A549 (cell line): Measurements from ENCODE around the gene NEK11.

Experiments used
- JUNB ChIP-seq: fragments of >200 bp; sonication (Bioruptor Twin); formaldehyde crosslinking; IDR thresholded peaks from 2 replicates; pipeline ENCODE4 v1.6.1; 2016
- POLR2A ChIP-seq: IDR thresholded peaks from 2 replicates; pipeline ENCODE4 v1.6.1; 2012; ENCODE audit warnings: mild to moderate bottlenecking, low read length
- ZSCAN20 ChIP-seq: fragments of 250-450 bp; sonication (Bioruptor Pico); IDR thresholded peaks from 2 replicates; pipeline ENCODE4 v1.8.0; 2022; ENCODE audit warnings: mild to moderate bottlenecking, moderate library complexity

GRCh38 chr3:131162516-131162915 is 135.8 kb downstream of the NEK11 start:
- no peak for TF ChIP-seq JUNB
- TF ChIP-seq ZSCAN20 (CRISPR knock-in tag) = no peak
- no peak for TF ChIP-seq POLR2A
